H1 (cell line): Measurements from ENCODE around the gene FSTL4. TPM values are rescaled to one million over a fixed set of nuclear protein-coding genes. Genes with fewer than 3 reads are reported as not detected.

ENCODE experiments used
- CTCF ChIA-PET: fragments of 300-600 bp; sonication (Branson Sonifier 250); formaldehyde crosslinking; loops from one replicate; lab custom pipeline; 2021; ENCODE audit not compliant: partially characterized antibody; lab: Charles Lee
- POLR2A ChIA-PET: fragments of 300-600 bp; sonication (Branson Sonifier 250); formaldehyde crosslinking; loops from one replicate; lab custom pipeline; 2021; ENCODE audit warnings: inconsistent platforms; ENCODE audit not compliant: partially characterized antibody; lab: Charles Lee
- DNase-seq, 2 experiments: peaks; one replicate each; pipeline versions ENCODE4 v3.0.0 to v3.0.0-alpha.2; 2010 to 2022; ENCODE audit warnings: low spot score in 2 of 2, low read depth in 1 of 2, mixed read lengths in 1 of 2
- FAIRE-seq: peaks from 2 replicates; lab custom pipeline; 2011; peaks lifted over from hg19 to GRCh38; lab: Jason Lieb, UNC
- H2AFZ ChIP-seq: 2 replicates; pipeline ENCODE4 v1.8.1; 2012; ENCODE audit warnings: low read length, inconsistent platforms
- H2AK5ac ChIP-seq: 2 replicates; pipeline ENCODE4 v1.6.1; 2013; ENCODE audit warnings: low read depth, low read length
- H2BK120ac ChIP-seq: replicated peaks from 2 replicates; pipeline ENCODE3; 2013; ENCODE audit warnings: low read depth, low read length, inconsistent platforms
- H2BK12ac ChIP-seq: 2 replicates; pipeline ENCODE4 v1.6.1; 2013; ENCODE audit warnings: low read depth, low read length
- H2BK15ac ChIP-seq: 2 replicates; pipeline ENCODE4 v1.6.1; 2013; ENCODE audit warnings: low read length
- H2BK20ac ChIP-seq: 2 replicates; pipeline ENCODE4 v1.6.1; 2013; ENCODE audit warnings: low read length
- H2BK5ac ChIP-seq: 2 replicates; pipeline ENCODE4 v1.6.1; 2013; ENCODE audit warnings: low read depth, low read length
- H3K14ac ChIP-seq: 2 replicates; pipeline ENCODE4 v1.6.1; 2013; ENCODE audit warnings: inconsistent platforms; ENCODE audit not compliant: insufficient read length
- H3K18ac ChIP-seq: 2 replicates; pipeline ENCODE4 v1.6.1; 2013; ENCODE audit warnings: low read length; ENCODE audit errors: extremely low read depth
- H3K23ac ChIP-seq: 2 replicates; pipeline ENCODE4 v1.6.1; 2013; ENCODE audit warnings: inconsistent platforms; ENCODE audit not compliant: insufficient read length
- H3K23me2 ChIP-seq: 2 replicates; pipeline ENCODE4 v1.6.1; 2013; ENCODE audit warnings: low read depth, low read length
- H3K27ac ChIP-seq: 2 replicates; pipeline ENCODE4 v1.6.1; 2011; ENCODE audit warnings: low read depth, low read length, inconsistent platforms
- H3K27me3 ChIP-seq, 4 experiments: replicated peaks in 1 of 4; 1 replicate in 1 of 4; 2 replicates in 3 of 4; pipeline versions ENCODE4 v1.6.1 to v1.8.1; 2011 to 2013; ENCODE audit warnings: low read length in 3 of 4, mild to moderate bottlenecking in 3 of 4, inconsistent platforms in 2 of 4, mixed read lengths in 2 of 4, moderate library complexity in 1 of 4; ENCODE audit not compliant: control insufficient read depth in 3 of 4, insufficient read depth in 3 of 4; ENCODE audit errors: extremely low read depth in 1 of 4
- H3K36me3 ChIP-seq, 4 experiments: 2 replicates each; pipeline versions ENCODE4 v1.6.1 to v1.8.1; 2011 to 2013; ENCODE audit warnings: mild to moderate bottlenecking in 4 of 4, low read length in 3 of 4, moderate library complexity in 2 of 4, control low read depth in 1 of 4, inconsistent platforms in 1 of 4; ENCODE audit not compliant: insufficient read depth in 4 of 4, control insufficient read depth in 2 of 4
- H3K4ac ChIP-seq: replicated peaks from 2 replicates; pipeline ENCODE3; 2013; ENCODE audit warnings: low read length, low read depth, mixed read lengths, inconsistent platforms; ENCODE audit not compliant: insufficient read length
- H3K4me1 ChIP-seq, 4 experiments: replicated peaks in 1 of 4; 1 replicate in 1 of 4; 2 replicates in 3 of 4; pipeline versions ENCODE4 v1.6.1 to v1.8.1; 2011 to 2013; ENCODE audit warnings: low read length in 3 of 4, inconsistent platforms in 2 of 4, mixed read lengths in 1 of 4; ENCODE audit not compliant: insufficient read depth in 4 of 4, control insufficient read depth in 3 of 4
- H3K4me2 ChIP-seq, 2 experiments: 2 replicates each; pipeline versions ENCODE4 v1.6.1 to v1.8.1; 2011 to 2013; ENCODE audit warnings: low read depth in 2 of 2, low read length in 2 of 2, control low read depth in 1 of 2, inconsistent platforms in 1 of 2, mild to moderate bottlenecking in 1 of 2; ENCODE audit not compliant: insufficient read depth in 1 of 2
- H3K4me3 ChIP-seq, 4 experiments: fragments of 200-600, 300-600 bp in 1 of 4; sonication (generic), shearing (Covaris generic), sonication (Bioruptor Twin) in 1 of 4; 2 replicates each; pipeline versions ENCODE4 v1.5.1 to v1.8.1; 2011 to 2016; ENCODE audit warnings: low read length in 4 of 4, low read depth in 3 of 4, control low read depth in 2 of 4, inconsistent platforms in 2 of 4, mild to moderate bottlenecking in 2 of 4, mixed read lengths in 1 of 4, moderate library complexity in 1 of 4; ENCODE audit not compliant: insufficient read depth in 2 of 4; ENCODE audit errors: extremely low read depth in 1 of 4
- H3K56ac ChIP-seq: replicated peaks from 2 replicates; pipeline ENCODE3; 2013; ENCODE audit warnings: low read depth, mild to moderate bottlenecking, mixed read lengths, low read length, inconsistent platforms; ENCODE audit not compliant: insufficient read length
- H3K79me1 ChIP-seq: 2 replicates; pipeline ENCODE4 v1.6.1; 2013; ENCODE audit warnings: low read depth, low read length, control low read depth
- H3K79me2 ChIP-seq, 2 experiments: 2 replicates each; pipeline versions ENCODE4 v1.6.1 to v1.8.1; 2012 to 2013; ENCODE audit warnings: low read length in 2 of 2, mild to moderate bottlenecking in 2 of 2, inconsistent platforms in 1 of 2; ENCODE audit not compliant: insufficient read depth in 2 of 2, control insufficient read depth in 1 of 2
- H3K9ac ChIP-seq, 4 experiments: replicated peaks in 1 of 4; 1 replicate in 1 of 4; 2 replicates in 3 of 4; pipeline versions ENCODE4 v1.6.1 to v1.8.1; 2011 to 2013; ENCODE audit warnings: low read depth in 3 of 4, low read length in 3 of 4, control low read depth in 2 of 4, mild to moderate bottlenecking in 2 of 4, moderate library complexity in 2 of 4, inconsistent platforms in 1 of 4; ENCODE audit errors: extremely low read depth in 1 of 4
- H3K9me3 ChIP-seq, 2 experiments: 2 replicates each; pipeline versions ENCODE4 v1.6.1 to v1.8.1; 2012 to 2013; ENCODE audit warnings: mild to moderate bottlenecking in 2 of 2, moderate library complexity in 2 of 2, control low read depth in 1 of 2, inconsistent platforms in 1 of 2, low read depth in 1 of 2, low read length in 1 of 2, mixed read lengths in 1 of 2; ENCODE audit not compliant: insufficient read depth in 2 of 2
- H4K20me1 ChIP-seq, 2 experiments: replicated peaks in 1 of 2; 2 replicates each; pipeline versions ENCODE3 to v1.8.1; 2011 to 2013; ENCODE audit warnings: inconsistent platforms in 2 of 2, low read length in 2 of 2, mild to moderate bottlenecking in 1 of 2; ENCODE audit not compliant: insufficient read depth in 2 of 2, control insufficient read depth in 1 of 2
- H4K5ac ChIP-seq: 2 replicates; pipeline ENCODE4 v1.6.1; 2013; ENCODE audit warnings: low read length, low read depth, mixed read lengths, inconsistent platforms; ENCODE audit not compliant: insufficient read length
- H4K8ac ChIP-seq: 2 replicates; pipeline ENCODE4 v1.8.0; 2013; ENCODE audit warnings: mild to moderate bottlenecking, moderate library complexity, low read length, inconsistent platforms; ENCODE audit not compliant: insufficient read depth; ENCODE audit errors: extremely low read depth
- H4K91ac ChIP-seq: replicated peaks from 2 replicates; pipeline ENCODE3; 2013; ENCODE audit warnings: low read length, mixed read lengths, inconsistent platforms; ENCODE audit not compliant: insufficient read length
- BACH1 ChIP-seq: IDR thresholded peaks from 2 replicates; pipeline ENCODE4 v1.6.1; 2012; ENCODE audit warnings: low read length, improper control_type of control experiment
- CBX5 ChIP-seq: fragments of 300-800, 300-1000 bp; sonication (generic); IDR thresholded peaks from 2 replicates; pipeline ENCODE4 v1.7.1; 2016; ENCODE audit warnings: antibody characterized with exemption, low read length, low read depth
- CBX8 ChIP-seq: fragments of 300-800, 300-1000 bp; sonication (generic); IDR thresholded peaks from 2 replicates; pipeline ENCODE4 v1.7.1; 2016; ENCODE audit warnings: low read depth, low read length, borderline replicate concordance
- CEBPB ChIP-seq: IDR thresholded peaks from 2 replicates; pipeline ENCODE4 v1.6.1; 2012; ENCODE audit warnings: low read depth, low read length
- CHD1 ChIP-seq: IDR thresholded peaks from 2 replicates; pipeline ENCODE4 v1.6.1; 2012; ENCODE audit warnings: low read depth, low read length, improper control_type of control experiment
- EP300 ChIP-seq, 2 experiments: IDR thresholded peaks; 1 replicate in 1 of 2; 2 replicates in 1 of 2; pipeline ENCODE4 v1.6.1; 2011 to 2012; ENCODE audit warnings: low read depth in 2 of 2, low read length in 2 of 2, mild to moderate bottlenecking in 2 of 2, borderline replicate concordance in 1 of 2, inconsistent platforms in 1 of 2, moderate library complexity in 1 of 2
- GABPA ChIP-seq: IDR thresholded peaks from 2 replicates; pipeline ENCODE4 v1.6.1; 2011; ENCODE audit warnings: mild to moderate bottlenecking, low read length, moderate library complexity, borderline replicate concordance; ENCODE audit not compliant: insufficient read depth
- GTF2F1 ChIP-seq: IDR thresholded peaks from 2 replicates; pipeline ENCODE4 v1.6.1; 2012; ENCODE audit warnings: low read depth, low read length, improper control_type of control experiment, borderline replicate concordance
- HDAC2 ChIP-seq, 2 experiments: fragments of 300-600 bp in 1 of 2; sonication (generic) in 1 of 2; IDR thresholded peaks; 2 replicates each; pipeline ENCODE4 v1.6.1; 2011 to 2012; ENCODE audit warnings: low read depth in 2 of 2, low read length in 2 of 2, mild to moderate bottlenecking in 2 of 2, moderate library complexity in 2 of 2, borderline replicate concordance in 1 of 2, inconsistent platforms in 1 of 2
- JUN ChIP-seq: IDR thresholded peaks from 2 replicates; pipeline ENCODE4 v1.6.1; 2011; ENCODE audit warnings: low read depth, mild to moderate bottlenecking, improper control_type of control experiment, low read length
- RFX5 ChIP-seq: IDR thresholded peaks from 2 replicates; pipeline ENCODE4 v1.6.1; 2011; ENCODE audit warnings: low read depth, low read length, improper control_type of control experiment, borderline replicate concordance
- RNF2 ChIP-seq: fragments of 200-900, 300-1000 bp; sonication (generic); IDR thresholded peaks from 2 replicates; pipeline ENCODE4 v1.7.1; 2016; ENCODE audit warnings: borderline replicate concordance, low read depth, mild to moderate bottlenecking, antibody characterized with exemption, low read length; ENCODE audit not compliant: poor library complexity, severe bottlenecking; ENCODE audit errors: missing control alignments
- SIRT6 ChIP-seq: IDR thresholded peaks from one replicate; pipeline ENCODE4 v1.7.1; 2012; ENCODE audit warnings: low read length, inconsistent platforms
- SP4 ChIP-seq: IDR thresholded peaks from 2 replicates; pipeline ENCODE4 v1.6.1; 2012; ENCODE audit warnings: low read length, inconsistent platforms
- YY1 ChIP-seq: IDR thresholded peaks from 2 replicates; pipeline ENCODE4 v1.6.1; 2011; ENCODE audit warnings: low read depth, mild to moderate bottlenecking, low read length
- WGBS, 2 experiments: shearing (Covaris generic) in 1 of 2; methylation state at CpG; one replicate each; pipeline versions ENCODE4 v1.1.6 to v1.1.7; 2013 to 2015; ENCODE audit warnings: low lambda C conversion rate in 2 of 2, mixed read lengths in 2 of 2, inconsistent platforms in 1 of 2, low coverage in 1 of 2, missing lambda C conversion rate in 1 of 2; ENCODE audit not compliant: insufficient replicate concordance in 2 of 2, insufficient coverage in 1 of 2, insufficient read length in 1 of 2; ENCODE audit errors: extremely low coverage in 1 of 2, missing lambda C conversion rate in 1 of 2; 5-methylcytosine and 5-hydroxymethylcytosine counted together
- polyA plus RNA-seq, 7 experiments: library from polyadenylated mRNA; depleted of rRNA in 3 of 7; stranded (reverse) in 5 of 7; unstranded in 2 of 7; fragments of >200 nt in 5 of 7; fragments of 200-250 nt in 2 of 7; gene quantifications; 1 replicate in 5 of 7; 2 replicates in 1 of 7; 4 replicates in 1 of 7; pipeline versions ENCODE4 v1.2.1 to v1.2.3, GENCODE V29; 2011 to 2013; ENCODE audit warnings: missing spikeins in 2 of 7, mixed read lengths in 2 of 7
- total RNA-seq: library from RNA; stranded (reverse); fragmentation: NEBNext Ultra II Directional; extraction: Animal tissue kit (Norgen Biotek cat#: 25700); gene quantifications from 2 replicates; pipeline ENCODE4 v1.2.1, GENCODE V29; 2021

Gene FSTL4
- total and polyA plus RNA-seq, 2 of the 8 experiments (the other 6 are each of a cell fraction or from before 2014, with no cell fraction given), result 3.1 to 4.1 TPM

- Histone ChIP-seq H2BK120ac (no peak overlapping the region), H3K14ac (no peak overlapping the region), H3K18ac (no peak overlapping the region), H3K4me3 (no peak overlapping the region), H3K56ac (no peak overlapping the region), H3K79me1 (no peaks in the 10 kb centered on the region), H2BK20ac (no peak overlapping the region), H2BK15ac (no peak overlapping the region), H3K23ac (no peak overlapping the region), H4K5ac (no peak overlapping the region), H4K8ac (no peak overlapping the region), H3K27ac (no peak overlapping the region), H3K36me3 (no peaks in the 10 kb centered on the region), H2AK5ac (no peak overlapping the region), H3K4me1 (no peaks in the 10 kb centered on the region), H3K9me3 (no peaks in the 10 kb centered on the region), H3K9ac (no peak overlapping the region), H2BK5ac (no peak overlapping the region), H3K4me2 (no peak overlapping the region), H3K4ac (no peak overlapping the region), H3K27me3 (no peaks in the 10 kb centered on the region), H2BK12ac (no peak overlapping the region), H4K20me1 (no peaks in the 10 kb centered on the region), H3K23me2 (no peaks in the 10 kb centered on the region), H3K79me2 (no peaks in the 10 kb centered on the region), H2AFZ (no peak overlapping the region), H4K91ac (no peak overlapping the region)
- CTCF ChIA-PET, result interaction anchor here (1.1 to 12.9 kb wide), 3 partner anchors 10 to 195 kb away, joined by 3 to 116 read pairs (median 3); no protein-coding TSS in a partner anchor
- FAIRE-seq (no peak), DNase-seq (no peak)
- POLR2A ChIA-PET, result no interaction called here
- 83% methylated on average over 6 of the region's 6 CpGs; no CpG with 5 or more reads in 1 of the 2 experiments for WGBS, 2 experiments
- no peak for TF ChIP-seq SIRT6
- TF ChIP-seq CEBPB, result no peak
- TF ChIP-seq GTF2F1, result no peak
- no peak for TF ChIP-seq BACH1
- TF ChIP-seq RFX5, result no peak
- no peak for TF ChIP-seq RNF2
- no peak for TF ChIP-seq JUN
- TF ChIP-seq CBX8, result no peak
- TF ChIP-seq HDAC2 (IDR thresholded peaks at IDR 0.05; ENCODE audit: borderline replicate concordance in 1 of 2, low read depth in 2 of 2, low read length in 2 of 2), result no peak
- TF ChIP-seq SP4, result no peak
- TF ChIP-seq YY1, result no peak
- no peak for TF ChIP-seq GABPA
- TF ChIP-seq CBX5, result no peak
- TF ChIP-seq EP300 (IDR thresholded peaks at IDR 0.05; ENCODE audit: borderline replicate concordance in 1 of 2, low read depth in 2 of 2, low read length in 2 of 2), result no peak
- no peak for TF ChIP-seq CHD1
These were observed 305.1 kb downstream of the FSTL4 start for GRCh38 chr5:133307275-133307674.
